PC-9 (cell line): Measurements from ENCODE around the gene PTPRF. TPM values are rescaled to one million over a fixed set of nuclear protein-coding genes. Genes with fewer than 3 reads are reported as not detected.

Experiments used
- BruUV-seq: library from RNA; stranded (reverse); fragments of 400-500 nt; replicated peaks from 2 replicates; lab custom pipeline; 2021; lab: Mats Ljungman, UMichigan
- CTCF ChIA-PET: fragments of 300-600 bp; sonication (Branson Sonifier 250); formaldehyde crosslinking; loops from one replicate; lab custom pipeline; 2022; ENCODE audit warnings: antibody characterized with exemption; lab: Charles Lee
- POLR2A ChIA-PET: fragments of 300-600 bp; sonication (Branson Sonifier 250); formaldehyde crosslinking; loops from one replicate; lab custom pipeline; 2022; ENCODE audit warnings: antibody characterized with exemption; ENCODE audit not compliant: unreplicated experiment; lab: Charles Lee
- DNase-seq, 2 experiments: peaks; one replicate each; pipeline versions ENCODE4 v3.0.0 to v3.0.0-alpha.2; 2015 to 2022; ENCODE audit warnings: mixed read lengths in 1 of 2
- H2AFZ ChIP-seq: fragments of 200-600 bp; sonication (generic); 2 replicates; pipeline ENCODE4 v1.8.1; 2017; ENCODE audit warnings: antibody characterized with exemption
- H3F3A ChIP-seq: fragments of 200-600 bp; sonication (generic); 2 replicates; pipeline ENCODE4 v1.8.1; 2017; ENCODE audit warnings: antibody characterized with exemption, mild to moderate bottlenecking, low read depth; ENCODE audit not compliant: insufficient read depth
- H3K27ac ChIP-seq: fragments of 200-600 bp; sonication (generic); 2 replicates; pipeline ENCODE4 v1.6.1; 2016; ENCODE audit warnings: mixed run types
- H3K27me3 ChIP-seq: fragments of 200-600 bp; sonication (generic); 2 replicates; pipeline ENCODE4 v1.6.1; 2016; ENCODE audit warnings: low read depth, mixed run types; ENCODE audit not compliant: insufficient read depth
- H3K36me3 ChIP-seq: fragments of 200-600 bp; sonication (generic); 2 replicates; pipeline ENCODE4 v1.6.1; 2016; ENCODE audit warnings: low read depth, mixed run types
- H3K4me1 ChIP-seq: fragments of 200-600 bp; sonication (generic); replicated peaks from 2 replicates; pipeline ENCODE4 v1.6.1; 2016; ENCODE audit warnings: mixed run types; ENCODE audit not compliant: insufficient read depth
- H3K4me2 ChIP-seq: fragments of 200-600 bp; sonication (generic); 2 replicates; pipeline ENCODE4 v1.6.1; 2017; ENCODE audit warnings: mixed run types
- H3K4me3 ChIP-seq: fragments of 200-600 bp; sonication (generic); 2 replicates; pipeline ENCODE4 v1.6.1; 2016; ENCODE audit warnings: mixed run types
- H3K79me2 ChIP-seq: fragments of 200-600 bp; sonication (generic); 2 replicates; pipeline ENCODE4 v1.6.1; 2017; ENCODE audit warnings: low read depth, mixed run types
- H3K9me2 ChIP-seq: fragments of 200-600 bp; sonication (generic); 2 replicates; pipeline ENCODE4 v1.8.1; 2017; ENCODE audit warnings: mild to moderate bottlenecking; ENCODE audit not compliant: insufficient read depth
- H3K9me3 ChIP-seq: fragments of 200-600 bp; sonication (generic); 2 replicates; pipeline ENCODE4 v1.8.1; 2016; ENCODE audit warnings: low read depth; ENCODE audit not compliant: insufficient read depth
- H4K20me1 ChIP-seq: fragments of 200-600 bp; sonication (generic); 2 replicates; pipeline ENCODE4 v1.8.1; 2017; ENCODE audit not compliant: insufficient read depth
- EZH2 ChIP-seq: fragments of 200-600 bp; sonication (generic); IDR thresholded peaks from 2 replicates; pipeline ENCODE4 v1.8.0; 2017; ENCODE audit warnings: antibody characterized with exemption, low read depth
- intact Hi-C: fragments of 100-400 bp; cut with micrococcal nuclease; formaldehyde crosslinking; loops from one replicate; pipeline ENCODE4 v1.10.0; 2022; ENCODE audit not compliant: unreplicated experiment
- total RNA-seq: library from RNA; stranded (reverse); gene quantifications from 2 replicates; pipeline ENCODE4 v1.2.3, GENCODE V29; 2021
- TF ChIP-seq, protein P1 (sequence below): fragments of 200-600 bp; sonication (generic); conservative IDR thresholded peaks from 2 replicates; pipeline ENCODE4 v1.6.1; 2017; ENCODE audit warnings: mixed run types, antibody characterized with exemption, mild to moderate bottlenecking, moderate library complexity

PTPRF gene
- total RNA-seq, 1 experiment from 2014 or later, result 359 TPM

DNA sequence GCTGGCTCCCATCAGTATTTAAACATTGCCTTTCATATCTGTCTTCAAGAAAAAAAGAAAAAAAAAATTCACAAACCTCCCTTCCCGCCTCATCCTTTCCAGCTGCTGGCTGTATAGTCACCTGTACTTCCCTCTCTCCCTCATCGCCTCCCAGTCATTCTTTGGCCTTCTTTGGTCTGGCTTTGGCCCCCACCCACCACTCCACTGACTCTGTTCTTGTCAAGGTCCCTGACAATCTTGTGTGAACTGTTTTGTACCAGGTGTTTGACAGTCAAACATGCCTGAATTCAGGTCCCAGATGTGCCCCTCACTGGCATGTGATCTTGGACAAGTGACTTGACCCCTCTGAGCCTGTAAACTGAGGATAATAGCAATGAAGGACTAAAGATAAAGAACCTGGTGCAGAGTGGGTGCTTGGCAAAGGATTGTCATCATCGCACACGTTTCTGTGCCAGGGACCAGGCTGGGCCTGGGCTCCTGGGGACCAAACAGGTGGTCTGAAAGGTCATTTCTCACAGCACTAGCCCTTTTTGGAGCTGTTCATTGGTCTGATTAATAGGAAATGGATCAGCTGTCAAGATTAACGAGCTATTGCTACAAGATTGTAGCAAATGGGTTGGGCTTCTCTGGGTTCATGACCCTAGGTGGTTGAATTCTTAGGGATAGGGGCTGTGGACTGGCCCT, 21.5 kb downstream of the PTPRF start:
- peaks cover 47% of the 10 kb centered on the region for H3F3A ChIP-seq
- H3K4me2 ChIP-seq, result no peak overlapping the region
- BruUV-seq, result no TSS peak
- H3K79me2 ChIP-seq, result peaks cover 55% of the 10 kb centered on the region
- no peaks in the 10 kb centered on the region for H3K9me3 ChIP-seq
- no peak overlapping the region for H2AFZ ChIP-seq
- no peaks in the 10 kb centered on the region for H3K27me3 ChIP-seq
- POLR2A ChIA-PET, result interaction anchor here (0.6 kb wide), 1 partner anchor 259 kb away, joined by 4 read pairs; no protein-coding TSS in a partner anchor
- intact Hi-C loops, result loop anchor here (10.0 kb wide), 1 partner anchor 283 kb away; no protein-coding TSS in a partner anchor
- no peak for DNase-seq
- peaks cover 15% of the 10 kb centered on the region for H3K36me3 ChIP-seq
- TF ChIP-seq, protein P1, sequence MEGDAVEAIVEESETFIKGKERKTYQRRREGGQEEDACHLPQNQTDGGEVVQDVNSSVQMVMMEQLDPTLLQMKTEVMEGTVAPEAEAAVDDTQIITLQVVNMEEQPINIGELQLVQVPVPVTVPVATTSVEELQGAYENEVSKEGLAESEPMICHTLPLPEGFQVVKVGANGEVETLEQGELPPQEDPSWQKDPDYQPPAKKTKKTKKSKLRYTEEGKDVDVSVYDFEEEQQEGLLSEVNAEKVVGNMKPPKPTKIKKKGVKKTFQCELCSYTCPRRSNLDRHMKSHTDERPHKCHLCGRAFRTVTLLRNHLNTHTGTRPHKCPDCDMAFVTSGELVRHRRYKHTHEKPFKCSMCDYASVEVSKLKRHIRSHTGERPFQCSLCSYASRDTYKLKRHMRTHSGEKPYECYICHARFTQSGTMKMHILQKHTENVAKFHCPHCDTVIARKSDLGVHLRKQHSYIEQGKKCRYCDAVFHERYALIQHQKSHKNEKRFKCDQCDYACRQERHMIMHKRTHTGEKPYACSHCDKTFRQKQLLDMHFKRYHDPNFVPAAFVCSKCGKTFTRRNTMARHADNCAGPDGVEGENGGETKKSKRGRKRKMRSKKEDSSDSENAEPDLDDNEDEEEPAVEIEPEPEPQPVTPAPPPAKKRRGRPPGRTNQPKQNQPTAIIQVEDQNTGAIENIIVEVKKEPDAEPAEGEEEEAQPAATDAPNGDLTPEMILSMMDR, result no peak
- TF ChIP-seq EZH2, result no peak
- no peak overlapping the region for H3K4me3 ChIP-seq
- H4K20me1 ChIP-seq, result no peaks in the 10 kb centered on the region
- CTCF ChIA-PET, result no interaction called here
- no peaks in the 10 kb centered on the region for H3K9me2 ChIP-seq
- H3K4me1 ChIP-seq, result peaks cover 84% of the 10 kb centered on the region
- no peak overlapping the region for H3K27ac ChIP-seq

DNA sequence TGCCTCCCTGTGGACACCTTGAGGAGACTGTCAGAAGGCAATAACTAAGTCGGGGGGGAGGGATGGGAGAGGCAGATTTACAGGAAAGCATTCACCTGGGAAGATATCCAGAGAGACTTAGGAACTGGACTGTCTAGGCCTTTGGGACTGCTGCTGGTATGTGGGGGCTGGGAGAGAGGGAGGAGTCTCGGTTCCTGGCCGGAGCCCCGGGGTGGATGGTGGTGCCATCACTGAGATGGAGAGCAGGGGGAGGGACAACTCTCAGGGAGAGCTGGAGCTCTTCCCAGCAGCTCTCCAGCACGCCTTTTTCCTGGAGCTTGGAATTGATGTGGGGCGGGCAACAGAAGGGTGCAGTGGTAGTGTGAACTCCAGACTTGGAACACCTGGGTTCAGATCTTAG, 22.1 kb downstream of the PTPRF start:
- Histone ChIP-seq H3K9me2 (no peaks in the 10 kb centered on the region), H3K27me3 (no peaks in the 10 kb centered on the region), H2AFZ (no peak overlapping the region), H3K4me1 (peaks cover 82% of the 10 kb centered on the region), H3K9me3 (no peaks in the 10 kb centered on the region), H4K20me1 (no peaks in the 10 kb centered on the region), H3F3A (peaks cover 45% of the 10 kb centered on the region), H3K4me2 (no peak overlapping the region), H3K27ac (no peak overlapping the region), H3K4me3 (no peak overlapping the region), H3K79me2 (peaks cover 49% of the 10 kb centered on the region), H3K36me3 (peaks cover 15% of the 10 kb centered on the region)
- CTCF ChIA-PET, result no interaction called here
- BruUV-seq, result no TSS peak
- POLR2A ChIA-PET, result interaction anchor here (0.6 kb wide), 1 partner anchor 258 kb away, joined by 4 read pairs; no protein-coding TSS in a partner anchor
- peak in 1 of 2 experiments; percentile 50 for DNase-seq
- intact Hi-C loops, result loop anchor here (10.0 kb wide), 1 partner anchor 282 kb away; no protein-coding TSS in a partner anchor
- TF ChIP-seq, protein P1, result no peak
- TF ChIP-seq EZH2, result no peak

GRCh38 chr1:43554444-43554992, 23.8 kb downstream of the PTPRF start:
- H3K4me3 ChIP-seq, result no peak overlapping the region
- no peak overlapping the region for H3K4me2 ChIP-seq
- peaks cover 56% of the 10 kb centered on the region for H3K79me2 ChIP-seq
- POLR2A ChIA-PET, result interaction anchor here (0.6 kb wide), 5 partner anchors 8 to 969 kb away, joined by 3 to 6 read pairs (median 4); no protein-coding TSS in a partner anchor
- CTCF ChIA-PET, result interaction anchor here (0.8 kb wide), 1 partner anchor 22 kb away, joined by 4 read pairs; no protein-coding TSS in a partner anchor
- H3F3A ChIP-seq, result peaks cover 45% of the 10 kb centered on the region
- 0 out of 2 replicates have a peak overlapping the region, but pooled peaks have one; percentile 13 for H3K27ac ChIP-seq
- peaks cover 15% of the 10 kb centered on the region for H3K36me3 ChIP-seq
- no peak for TF ChIP-seq EZH2
- TF ChIP-seq, protein P1, result peak; percentile 68
- H3K4me1 ChIP-seq, result peaks cover 79% of the 10 kb centered on the region
- peak in 1 of 2 experiments; percentile 40 for DNase-seq
- no peak overlapping the region for H2AFZ ChIP-seq
- no peaks in the 10 kb centered on the region for H3K27me3 ChIP-seq
- intact Hi-C loops, result loop anchor here (10.0 kb wide), 1 partner anchor 280 kb away; no protein-coding TSS in a partner anchor
- no peaks in the 10 kb centered on the region for H3K9me3 ChIP-seq
- no peaks in the 10 kb centered on the region for H4K20me1 ChIP-seq
- no TSS peak for BruUV-seq
- no peaks in the 10 kb centered on the region for H3K9me2 ChIP-seq
